ELF-1 (cell line): ENCODE results near the gene PLXNC1.

ENCODE experiments used
- DNase-seq: peaks from one replicate; pipeline ENCODE4 v3.0.0-alpha.2; 2016; ENCODE audit warnings: low read depth, low spot score

PLXNC1 gene

DNA sequence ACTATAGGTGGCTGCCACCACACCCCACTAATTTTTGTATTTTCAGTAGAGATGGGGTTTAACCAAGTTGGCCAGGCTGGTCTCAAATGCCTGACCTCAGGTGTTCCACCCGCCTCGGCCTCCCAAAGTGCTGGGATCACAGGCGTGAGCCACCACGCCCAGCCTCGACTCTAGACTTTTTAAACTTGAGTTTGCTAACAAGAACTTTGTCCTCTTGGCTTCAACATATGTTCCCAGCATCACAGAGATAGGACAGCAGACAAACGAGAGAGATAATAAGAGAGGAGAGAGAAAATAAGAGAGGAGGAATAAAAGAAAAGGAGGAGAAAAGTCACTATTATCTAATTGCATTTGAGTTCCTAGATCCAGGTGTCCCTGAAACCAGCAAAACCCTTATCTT lies 192.2 kb downstream of the PLXNC1 start:
- DNase-seq = no peak

DNA sequence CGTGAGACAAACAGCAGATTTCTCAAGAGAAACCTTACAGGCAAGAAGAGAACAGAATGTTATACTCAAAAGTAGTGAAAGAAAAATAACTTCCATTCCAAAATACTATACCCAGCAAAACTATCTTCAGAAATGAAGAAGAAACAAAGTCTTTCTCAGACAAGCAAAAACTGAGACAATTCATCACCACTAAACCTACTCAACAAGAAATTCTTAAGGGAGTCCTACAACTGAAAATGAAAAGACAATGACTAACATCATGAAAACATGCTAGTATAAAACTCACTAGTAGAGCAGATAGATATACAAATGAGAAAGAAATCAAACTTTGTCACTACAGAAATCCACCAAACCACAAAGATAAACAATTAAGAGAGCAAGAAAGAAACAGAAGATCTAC lies 204.8 kb downstream of the PLXNC1 start:
- DNase-seq = no peak
